Left kidney (tissue), 2 donors: ENCODE measurements around the gene EGFR. TPM values are rescaled to one million over a fixed set of nuclear protein-coding genes. Genes with fewer than 3 reads are reported as not detected.

ENCODE experiments used
- DNase-seq: peaks from one replicate; pipeline ENCODE4 v3.0.0-alpha.2; 2013
- polyA plus RNA-seq: library from polyadenylated mRNA; unstranded; fragments of 120-200 nt; gene quantifications from one replicate; pipeline ENCODE4 v1.2.1, GENCODE V29; 2013; ENCODE audit not compliant: insufficient read length

Gene EGFR
- polyA plus RNA-seq, 1 donor = 34.9 TPM

- DNase-seq = no peak
Measured at GRCh38 chr7:55144333-55145317, 125.8 kb downstream of the EGFR start.

GRCh38 chr7:55145606-55146005, 126.8 kb downstream of the EGFR start:
- DNase-seq = no peak

GRCh38 chr7:55147101-55147500, 128.3 kb downstream of the EGFR start:
- no peak for DNase-seq

- DNase-seq = no peak
Measured at GRCh38 chr7:55147736-55148135, 128.9 kb downstream of the EGFR start.

GRCh38 chr7:55148571-55148970, 129.8 kb downstream of the EGFR start:
- DNase-seq = no peak

GRCh38 chr7:55149001-55149400, 130.2 kb downstream of the EGFR start:
- DNase-seq = no peak

- DNase-seq = no peak
Measured at GRCh38 chr7:55150166-55150565, 131.3 kb downstream of the EGFR start.

- no peak for DNase-seq
Measured at GRCh38 chr7:55150709-55151451, 132.1 kb downstream of the EGFR start.

- no peak for DNase-seq
Measured at GRCh38 chr7:55152516-55152915, 133.7 kb downstream of the EGFR start.

- no peak for DNase-seq
Measured at GRCh38 chr7:55154096-55154495, 135.3 kb downstream of the EGFR start.

GRCh38 chr7:55155351-55156117, 136.7 kb downstream of the EGFR start:
- DNase-seq = no peak

- DNase-seq = no peak
Measured at GRCh38 chr7:55156919-55157763, 138.3 kb downstream of the EGFR start.

- DNase-seq = no peak
Measured at GRCh38 chr7:55157764-55158105, 138.9 kb downstream of the EGFR start.

GRCh38 chr7:55158541-55159382, 139.9 kb downstream of the EGFR start:
- DNase-seq = no peak

- DNase-seq = no peak
Measured at GRCh38 chr7:55160539-55160938, 141.7 kb downstream of the EGFR start.

GRCh38 chr7:55161154-55161687, 142.4 kb downstream of the EGFR start:
- DNase-seq = no peak

- no peak for DNase-seq
Measured at GRCh38 chr7:55162476-55162875, 143.7 kb downstream of the EGFR start.

- no peak for DNase-seq
Measured at GRCh38 chr7:55163733-55164132, 144.9 kb downstream of the EGFR start.

- DNase-seq = no peak
Measured at GRCh38 chr7:55164527-55164926, 145.7 kb downstream of the EGFR start.

GRCh38 chr7:55165176-55165861, 146.5 kb downstream of the EGFR start:
- no peak for DNase-seq
